Tibial nerve (tissue), 3 donors: ENCODE data around the gene SCGB3A1.

Experiments
- CTCF ChIP-seq, 5 experiments: fragments of 200-600 bp in 3 of 5; fragments of 450-650 bp in 2 of 5; sonication (generic) in 3 of 5; IDR thresholded peaks; one replicate each; pipeline ENCODE4 v1.5.1; 2016 to 2019; ENCODE audit warnings: antibody characterized with exemption in 5 of 5, mild to moderate bottlenecking in 3 of 5, moderate library complexity in 2 of 5
- POLR2A ChIP-seq, 2 donors: fragments of 450-650 bp; IDR thresholded peaks; one replicate each; pipeline ENCODE4 v1.6.1; 2017; ENCODE audit warnings: antibody characterized with exemption in 2 of 2, mild to moderate bottlenecking in 2 of 2, moderate library complexity in 2 of 2

GRCh38 chr5:180636016-180636402 lies 44.7 kb upstream of the SCGB3A1 start:
- no peak for TF ChIP-seq CTCF (IDR thresholded peaks at IDR 0.05)
- no peak for TF ChIP-seq POLR2A (IDR thresholded peaks at IDR 0.05)
